Karpas-422 (cell line): ENCODE measurements around the gene ABI3BP. TPM values are rescaled to one million over a fixed set of nuclear protein-coding genes. Genes with fewer than 3 reads are reported as not detected.

Experiments
- DNase-seq: peaks from one replicate; pipeline ENCODE4 v3.0.0-alpha.2; 2015
- H2AFZ ChIP-seq: fragments of 200-600 bp; sonication (generic); 2 replicates; pipeline ENCODE4 v1.6.1; 2014; ENCODE audit warnings: antibody characterized with exemption, low read length, mixed read lengths
- H3K27ac ChIP-seq: fragments of 200-600 bp; sonication (generic); 2 replicates; pipeline ENCODE4 v1.5.1; 2014; ENCODE audit warnings: mild to moderate bottlenecking, low read length, moderate library complexity
- H3K27me3 ChIP-seq: fragments of 200-600 bp; sonication (generic); 2 replicates; pipeline ENCODE4 v1.6.1; 2014; ENCODE audit warnings: low read length, mixed read lengths
- H3K36me3 ChIP-seq: fragments of 200-600 bp; sonication (generic); 2 replicates; pipeline ENCODE4 v1.6.1; 2014; ENCODE audit warnings: low read length, mixed read lengths; ENCODE audit not compliant: insufficient read depth
- H3K4me1 ChIP-seq: fragments of 200-600 bp; sonication (generic); 2 replicates; pipeline ENCODE4 v1.6.1; 2014; ENCODE audit warnings: mild to moderate bottlenecking, low read length, mixed read lengths
- H3K4me2 ChIP-seq: fragments of 200-600 bp; sonication (generic); 2 replicates; pipeline ENCODE4 v1.6.1; 2014; ENCODE audit warnings: low read length, low read depth, mild to moderate bottlenecking; ENCODE audit not compliant: poor library complexity, severe bottlenecking
- H3K4me3 ChIP-seq: fragments of 200-600 bp; sonication (generic); 2 replicates; pipeline ENCODE4 v1.5.1; 2014; ENCODE audit warnings: mild to moderate bottlenecking, antibody characterized with exemption, low read length, mixed read lengths
- H3K79me2 ChIP-seq: fragments of 200-600 bp; sonication (generic); 2 replicates; pipeline ENCODE4 v1.6.1; 2014; ENCODE audit warnings: mild to moderate bottlenecking, low read length, mixed read lengths
- H3K9ac ChIP-seq: fragments of 200-600 bp; sonication (generic); 2 replicates; pipeline ENCODE4 v1.6.0; 2014; ENCODE audit warnings: low read length
- H3K9me2 ChIP-seq: fragments of 200-600 bp; sonication (generic), shearing (Covaris generic); replicated peaks from 2 replicates; pipeline ENCODE4 v1.6.0; 2014; ENCODE audit warnings: mild to moderate bottlenecking, low read length, moderate library complexity; ENCODE audit not compliant: insufficient read depth
- H3K9me3 ChIP-seq: fragments of 300-700, 200-600 bp; sonication (generic); 2 replicates; pipeline ENCODE4 v1.6.1; 2014; ENCODE audit warnings: low read length, mixed read lengths
- H4K20me1 ChIP-seq: fragments of 200-600 bp; sonication (generic); 2 replicates; pipeline ENCODE4 v1.6.1; 2014; ENCODE audit warnings: mild to moderate bottlenecking, antibody characterized with exemption, low read length, low read depth; ENCODE audit not compliant: insufficient read depth
- total RNA-seq: library from RNA; depleted of rRNA; stranded (reverse); fragments of >200 nt; shearing (Covaris generic); gene quantifications from 2 replicates; pipeline ENCODE4 v1.2.3, GENCODE V29; 2014; ENCODE audit warnings: low replicate concordance

Gene ABI3BP
- total RNA-seq, 1 experiment from 2014 or later = not detected

- Histone ChIP-seq H3K4me3 (no peak overlapping the region), H3K36me3 (peaks cover 12% of the 10 kb centered on the region; the same call in 1 of the 2 replicates), H2AFZ (no peak overlapping the region), H3K9ac (no peak overlapping the region), H3K9me3 (no peaks in the 10 kb centered on the region), H3K4me2 (no peak overlapping the region), H3K27me3 (no peaks in the 10 kb centered on the region), H3K9me2 (no peaks in the 10 kb centered on the region), H4K20me1 (peaks cover 4% of the 10 kb centered on the region; the same call in 1 of the 2 replicates), H3K4me1 (peaks cover 10% of the 10 kb centered on the region), H3K27ac (no peak overlapping the region), H3K79me2 (no peaks in the 10 kb centered on the region)
- DNase-seq = no peak
Observed at GRCh38 chr3:100756441-100756840, 236.8 kb downstream of the ABI3BP start.

- Histone ChIP-seq H3K4me2 (no peak overlapping the region), H3K4me3 (no peak overlapping the region), H3K27me3 (no peaks in the 10 kb centered on the region), H4K20me1 (peaks cover 4% of the 10 kb centered on the region; the same call in 1 of the 2 replicates), H3K36me3 (peaks cover 16% of the 10 kb centered on the region; the same call in 1 of the 2 replicates), H3K27ac (no peak overlapping the region), H3K9me3 (no peaks in the 10 kb centered on the region), H3K4me1 (no peaks in the 10 kb centered on the region), H3K9me2 (no peaks in the 10 kb centered on the region), H3K79me2 (no peaks in the 10 kb centered on the region), H2AFZ (no peak overlapping the region), H3K9ac (no peak overlapping the region)
- peak; percentile 19 for DNase-seq
Observed at GRCh38 chr3:100754563-100755334, 238.5 kb downstream of the ABI3BP start.

GRCh38 chr3:100753846-100754245 lies 239.4 kb downstream of the ABI3BP start:
- no peak overlapping the region for H3K4me2 ChIP-seq
- H3K4me1 ChIP-seq = no peaks in the 10 kb centered on the region
- H3K79me2 ChIP-seq = no peaks in the 10 kb centered on the region
- no peak for DNase-seq
- no peaks in the 10 kb centered on the region for H3K27me3 ChIP-seq
- H3K9me2 ChIP-seq = no peaks in the 10 kb centered on the region
- H3K36me3 ChIP-seq = peaks cover 25% of the 10 kb centered on the region; the same call in 1 of the 2 replicates
- no peak overlapping the region for H3K4me3 ChIP-seq
- no peak overlapping the region for H3K27ac ChIP-seq
- H3K9me3 ChIP-seq = no peaks in the 10 kb centered on the region
- peaks cover 4% of the 10 kb centered on the region; the same call in 1 of the 2 replicates for H4K20me1 ChIP-seq
- H2AFZ ChIP-seq = no peak overlapping the region
- no peak overlapping the region for H3K9ac ChIP-seq

- peaks cover 4% of the 10 kb centered on the region; the same call in 1 of the 2 replicates for H4K20me1 ChIP-seq
- no peaks in the 10 kb centered on the region for H3K9me2 ChIP-seq
- no peak overlapping the region for H3K4me3 ChIP-seq
- DNase-seq = no peak
- no peak overlapping the region for H2AFZ ChIP-seq
- H3K36me3 ChIP-seq = peaks cover 48% of the 10 kb centered on the region
- no peak overlapping the region for H3K4me2 ChIP-seq
- H3K27ac ChIP-seq = no peak overlapping the region
- no peaks in the 10 kb centered on the region for H3K27me3 ChIP-seq
- no peaks in the 10 kb centered on the region for H3K4me1 ChIP-seq
- H3K79me2 ChIP-seq = 0 out of 2 replicates have a peak, but pooled peaks cover 3% of the 10 kb centered on the region
- H3K9me3 ChIP-seq = no peaks in the 10 kb centered on the region
- no peak overlapping the region for H3K9ac ChIP-seq
Observed at GRCh38 chr3:100748967-100749366, 244.3 kb downstream of the ABI3BP start.

- no peak overlapping the region for H3K4me2 ChIP-seq
- 0 out of 2 replicates have a peak, but pooled peaks cover 3% of the 10 kb centered on the region for H3K79me2 ChIP-seq
- no peak overlapping the region for H2AFZ ChIP-seq
- H3K4me1 ChIP-seq = no peaks in the 10 kb centered on the region
- no peaks in the 10 kb centered on the region for H3K27me3 ChIP-seq
- H3K4me3 ChIP-seq = no peak overlapping the region
- no peak for DNase-seq
- no peak overlapping the region for H3K27ac ChIP-seq
- no peak overlapping the region for H3K9ac ChIP-seq
- peaks cover 54% of the 10 kb centered on the region for H3K36me3 ChIP-seq
- no peaks in the 10 kb centered on the region for H4K20me1 ChIP-seq
- H3K9me3 ChIP-seq = no peaks in the 10 kb centered on the region
- no peaks in the 10 kb centered on the region for H3K9me2 ChIP-seq
Observed at GRCh38 chr3:100748220-100748619, 245.0 kb downstream of the ABI3BP start.

DNA sequence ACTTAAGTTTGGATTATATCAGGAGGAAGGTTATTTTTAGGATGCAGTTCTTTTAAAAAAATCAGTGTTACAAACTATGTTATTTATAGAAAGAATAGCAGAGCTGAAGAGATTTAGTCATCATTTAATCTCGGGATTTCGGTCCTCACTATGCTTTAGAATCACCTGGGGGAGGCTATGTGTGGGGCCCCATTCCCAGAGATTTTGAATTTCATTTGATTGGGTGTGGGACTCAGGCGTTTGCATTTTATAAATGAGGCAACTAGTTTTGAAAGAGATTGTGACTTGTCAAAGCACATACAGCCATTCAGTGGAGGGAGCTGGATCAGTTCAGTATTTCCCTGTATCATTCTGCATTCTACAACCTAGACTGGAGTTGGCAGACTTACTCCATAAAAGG lies 247.1 kb downstream of the ABI3BP start:
- Histone ChIP-seq H2AFZ (no peak overlapping the region), H3K27me3 (no peaks in the 10 kb centered on the region), H3K27ac (no peak overlapping the region), H3K9ac (no peak overlapping the region), H3K79me2 (peaks cover 9% of the 10 kb centered on the region; the same call in 1 of the 2 replicates), H3K4me2 (no peak overlapping the region), H3K4me3 (no peak overlapping the region), H3K36me3 (peaks cover 54% of the 10 kb centered on the region), H3K9me2 (no peaks in the 10 kb centered on the region), H3K9me3 (no peaks in the 10 kb centered on the region), H4K20me1 (no peaks in the 10 kb centered on the region), H3K4me1 (no peaks in the 10 kb centered on the region)
- no peak for DNase-seq

- H3K36me3 ChIP-seq = peaks cover 54% of the 10 kb centered on the region
- no peak for DNase-seq
- peaks cover 11% of the 10 kb centered on the region for H3K79me2 ChIP-seq
- H2AFZ ChIP-seq = no peak overlapping the region
- H4K20me1 ChIP-seq = no peaks in the 10 kb centered on the region
- no peaks in the 10 kb centered on the region for H3K4me1 ChIP-seq
- H3K4me2 ChIP-seq = no peak overlapping the region
- no peak overlapping the region for H3K27ac ChIP-seq
- H3K9me2 ChIP-seq = no peaks in the 10 kb centered on the region
- H3K4me3 ChIP-seq = no peak overlapping the region
- H3K9me3 ChIP-seq = no peaks in the 10 kb centered on the region
- no peaks in the 10 kb centered on the region for H3K27me3 ChIP-seq
- H3K9ac ChIP-seq = no peak overlapping the region
Observed at GRCh38 chr3:100745617-100746016, 247.6 kb downstream of the ABI3BP start.

GRCh38 chr3:100744671-100745070 lies 248.6 kb downstream of the ABI3BP start:
- H3K9me2 ChIP-seq = no peaks in the 10 kb centered on the region
- H3K27ac ChIP-seq = no peak overlapping the region
- no peaks in the 10 kb centered on the region for H3K4me1 ChIP-seq
- peaks cover 56% of the 10 kb centered on the region for H3K36me3 ChIP-seq
- H4K20me1 ChIP-seq = no peaks in the 10 kb centered on the region
- H3K9ac ChIP-seq = no peak overlapping the region
- no peaks in the 10 kb centered on the region for H3K27me3 ChIP-seq
- no peak overlapping the region for H3K4me3 ChIP-seq
- H3K4me2 ChIP-seq = no peak overlapping the region
- no peak overlapping the region for H2AFZ ChIP-seq
- peaks cover 21% of the 10 kb centered on the region for H3K79me2 ChIP-seq
- DNase-seq = no peak
- no peaks in the 10 kb centered on the region for H3K9me3 ChIP-seq
